HL-60 (cell line): ENCODE measurements around the gene IL13RA2.

Source experiments
- DNase-seq, 2 experiments: peaks; one replicate each; pipeline ENCODE4 v3.0.0-alpha.2; 2010 to 2020; ENCODE audit warnings: low read depth in 1 of 2, low spot score in 1 of 2
- H3K27ac ChIP-seq: fragments of 250-450 bp; sonication (Bioruptor Pico); replicated peaks from 2 replicates; pipeline ENCODE4 v1.5.1; 2020; ENCODE audit warnings: mild to moderate bottlenecking, moderate library complexity
- H3K27me3 ChIP-seq: fragments of 250-450 bp; sonication (Bioruptor Pico); 2 replicates; pipeline ENCODE4 v1.5.1; 2021; ENCODE audit warnings: mild to moderate bottlenecking, moderate library complexity; ENCODE audit not compliant: insufficient read depth, poor library complexity, severe bottlenecking
- H3K4me3 ChIP-seq: replicated peaks from 2 replicates; pipeline ENCODE4 v1.5.1; 2011; ENCODE audit warnings: mild to moderate bottlenecking, control low read depth, low read length; ENCODE audit not compliant: insufficient read depth
- CTCF ChIP-seq: IDR thresholded peaks from one replicate; pipeline ENCODE4 v1.5.1; 2011; ENCODE audit warnings: low read length, control low read depth, inconsistent platforms; ENCODE audit not compliant: insufficient read depth
- GABPA ChIP-seq: IDR thresholded peaks from 2 replicates; pipeline ENCODE4 v1.6.1; 2012; ENCODE audit warnings: low read depth
- POLR2AphosphoS5 ChIP-seq: IDR thresholded peaks from 2 replicates; pipeline ENCODE4 v1.6.1; 2012; ENCODE audit warnings: low read depth
- REST ChIP-seq: IDR thresholded peaks from 2 replicates; pipeline ENCODE4 v1.6.1; 2012; ENCODE audit warnings: low read depth; ENCODE audit not compliant: insufficient replicate concordance
- SPI1 ChIP-seq: IDR thresholded peaks from 2 replicates; pipeline ENCODE4 v1.6.1; 2012; ENCODE audit warnings: low read depth, mild to moderate bottlenecking, borderline replicate concordance

The IL13RA2 gene

GRCh38 chrX:115058276-115058675 lies 40.9 kb upstream of the IL13RA2 start:
- Histone ChIP-seq H3K27ac (no peak overlapping the region), H3K27me3 (no peaks in the 10 kb centered on the region), H3K4me3 (no peak overlapping the region)
- no peak for TF ChIP-seq GABPA
- no peak for TF ChIP-seq REST
- TF ChIP-seq POLR2AphosphoS5 = no peak
- TF ChIP-seq SPI1 = no peak
- no peak for TF ChIP-seq CTCF
- no peak for DNase-seq

- H3K4me3 ChIP-seq = no peak overlapping the region
- no peak for DNase-seq
- H3K27ac ChIP-seq = no peak overlapping the region
- no peaks in the 10 kb centered on the region for H3K27me3 ChIP-seq
- TF ChIP-seq REST (no peak), POLR2AphosphoS5 (no peak), GABPA (no peak), SPI1 (no peak), CTCF (no peak)
Measured at GRCh38 chrX:115054876-115055275, 37.5 kb upstream of the IL13RA2 start.

GRCh38 chrX:115053223-115053622 lies 35.8 kb upstream of the IL13RA2 start:
- Histone ChIP-seq H3K27ac (no peak overlapping the region), H3K4me3 (no peak overlapping the region), H3K27me3 (no peaks in the 10 kb centered on the region)
- no peak for DNase-seq
- TF ChIP-seq POLR2AphosphoS5 = no peak
- TF ChIP-seq GABPA = no peak
- no peak for TF ChIP-seq CTCF
- TF ChIP-seq REST = no peak
- TF ChIP-seq SPI1 = no peak
